OCI-LY1 (cell line): Measurements from ENCODE around the gene PBXIP1.

Source experiments
- H2AFZ ChIP-seq: fragments of 200-600 bp; sonication (generic), shearing (Covaris generic); 2 replicates; pipeline ENCODE4 v1.6.0; 2014; ENCODE audit warnings: antibody characterized with exemption, mild to moderate bottlenecking, low read length
- H3F3A ChIP-seq: fragments of 200-600 bp; sonication (generic), shearing (Covaris generic); 2 replicates; pipeline ENCODE4 v1.6.0; 2014; ENCODE audit warnings: mild to moderate bottlenecking, antibody characterized with exemption, low read length, moderate library complexity; ENCODE audit not compliant: insufficient read depth
- H3K27ac ChIP-seq: fragments of 200-600 bp; sonication (generic); 2 replicates; pipeline ENCODE4 v1.5.1; 2014; ENCODE audit warnings: low read length, mixed run types, mild to moderate bottlenecking, low read depth; ENCODE audit not compliant: poor library complexity, severe bottlenecking
- H3K27me3 ChIP-seq: fragments of 200-600 bp; sonication (generic); 2 replicates; pipeline ENCODE4 v1.6.0; 2014; ENCODE audit warnings: antibody characterized with exemption, mild to moderate bottlenecking, low read length, moderate library complexity; ENCODE audit not compliant: insufficient read depth
- H3K36me3 ChIP-seq: fragments of 200-600 bp; sonication (generic); 2 replicates; pipeline ENCODE4 v1.6.1; 2014; ENCODE audit warnings: mild to moderate bottlenecking, antibody characterized with exemption, low read length, moderate library complexity, mixed read lengths; ENCODE audit not compliant: insufficient read depth
- H3K4me1 ChIP-seq: fragments of 200-600 bp; sonication (generic); 2 replicates; pipeline ENCODE4 v1.5.1; 2014; ENCODE audit warnings: mild to moderate bottlenecking, low read length, moderate library complexity; ENCODE audit not compliant: insufficient read depth, severe bottlenecking
- H3K4me2 ChIP-seq: fragments of 200-600 bp; sonication (generic), shearing (Covaris generic); 2 replicates; pipeline ENCODE4 v1.6.1; 2014; ENCODE audit warnings: low read length
- H3K4me3 ChIP-seq: fragments of 200-600 bp; sonication (generic); 2 replicates; pipeline ENCODE4 v1.5.1; 2014; ENCODE audit warnings: low read length, low read depth, mild to moderate bottlenecking, mixed read lengths; ENCODE audit not compliant: poor library complexity, severe bottlenecking
- H3K79me2 ChIP-seq: fragments of 200-600 bp; shearing (Covaris generic); 2 replicates; pipeline ENCODE4 v1.6.1; 2016; ENCODE audit warnings: mixed run types, low read length, mixed read lengths; ENCODE audit not compliant: insufficient read depth
- H3K9ac ChIP-seq: fragments of 200-600 bp; sonication (generic), shearing (Covaris generic); 2 replicates; pipeline ENCODE4 v1.6.1; 2014; ENCODE audit warnings: mild to moderate bottlenecking, low read length, mixed read lengths
- H3K9me2 ChIP-seq: fragments of 200-600 bp; sonication (generic), shearing (Covaris generic); 2 replicates; pipeline ENCODE4 v1.6.1; 2014; ENCODE audit warnings: low read depth, mild to moderate bottlenecking, low read length, mixed read lengths
- H3K9me3 ChIP-seq: fragments of 200-600 bp; shearing (Covaris generic); 2 replicates; pipeline ENCODE4 v1.6.1; 2014; ENCODE audit warnings: low read length, mixed read lengths
- H4K20me1 ChIP-seq: fragments of 200-600 bp; sonication (generic), shearing (Covaris generic); 2 replicates; pipeline ENCODE4 v1.6.0; 2016; ENCODE audit warnings: mild to moderate bottlenecking, low read length; ENCODE audit not compliant: insufficient read depth
- CTCF ChIP-seq: fragments of 200-600 bp; sonication (generic), shearing (Covaris generic); IDR thresholded peaks from 2 replicates; pipeline ENCODE4 v1.5.1; 2017; ENCODE audit warnings: mild to moderate bottlenecking, antibody characterized with exemption, low read length, moderate library complexity, mixed read lengths
- EZH2 ChIP-seq: fragments of 200-600 bp; sonication (generic), shearing (Covaris generic); IDR thresholded peaks from 2 replicates; pipeline ENCODE4 v1.8.0; 2017; ENCODE audit warnings: borderline replicate concordance, mixed run types, mild to moderate bottlenecking, antibody characterized with exemption, low read length, moderate library complexity, mixed read lengths

The PBXIP1 gene

GRCh38 chr1:154923695-154924094, 32.2 kb downstream of the PBXIP1 start:
- no peak overlapping the region for H3K27ac ChIP-seq
- H3K79me2 ChIP-seq: no peaks in the 10 kb centered on the region
- no peaks in the 10 kb centered on the region for H3K4me1 ChIP-seq
- TF ChIP-seq EZH2 (no peak), CTCF (no peak)
- no peaks in the 10 kb centered on the region for H4K20me1 ChIP-seq
- no peak overlapping the region for H3K4me2 ChIP-seq
- no peaks in the 10 kb centered on the region for H3K9me2 ChIP-seq
- peaks cover 68% of the 10 kb centered on the region for H3K36me3 ChIP-seq
- H3K4me3 ChIP-seq: no peak overlapping the region
- no peaks in the 10 kb centered on the region for H3F3A ChIP-seq
- H3K9ac ChIP-seq: no peak overlapping the region
- no peaks in the 10 kb centered on the region for H3K9me3 ChIP-seq
- H3K27me3 ChIP-seq: no peaks in the 10 kb centered on the region
- no peak overlapping the region for H2AFZ ChIP-seq

- Histone ChIP-seq H3K4me3 (no peak overlapping the region), H3K4me1 (no peaks in the 10 kb centered on the region), H3K79me2 (no peaks in the 10 kb centered on the region), H3K27ac (no peak overlapping the region), H3K27me3 (no peaks in the 10 kb centered on the region), H3K9me3 (no peaks in the 10 kb centered on the region), H2AFZ (no peak overlapping the region), H3K9ac (no peak overlapping the region), H3K4me2 (no peak overlapping the region), H3K36me3 (peaks cover 16% of the 10 kb centered on the region), H4K20me1 (no peaks in the 10 kb centered on the region), H3K9me2 (no peaks in the 10 kb centered on the region), H3F3A (no peaks in the 10 kb centered on the region)
- TF ChIP-seq EZH2: no peak
- TF ChIP-seq CTCF: no peak
Observed at GRCh38 chr1:154913273-154913672, 42.6 kb downstream of the PBXIP1 start.

DNA sequence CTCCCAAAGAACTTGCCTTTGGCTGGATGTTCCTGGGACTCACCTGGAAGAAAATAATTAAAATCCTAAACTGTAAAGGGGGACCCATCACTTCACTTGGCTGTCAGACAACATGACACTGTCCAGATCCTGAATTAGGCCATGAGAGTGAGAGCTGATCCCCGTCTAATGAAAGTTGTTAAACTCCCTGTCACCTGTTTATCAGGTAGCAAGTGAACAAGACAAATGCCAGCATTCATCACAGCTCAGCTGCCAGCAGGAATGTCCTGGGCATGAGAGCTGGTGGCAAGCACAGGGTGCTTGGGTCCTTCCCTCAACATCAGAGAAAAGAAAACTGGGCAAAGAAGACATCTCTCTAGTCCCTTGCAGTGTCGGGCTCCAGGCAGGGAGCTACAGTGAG, 43.1 kb downstream of the PBXIP1 start:
- H3K9me2 ChIP-seq: no peaks in the 10 kb centered on the region
- no peak overlapping the region for H3K4me2 ChIP-seq
- H3K27ac ChIP-seq: no peak overlapping the region
- H3F3A ChIP-seq: no peaks in the 10 kb centered on the region
- H3K4me3 ChIP-seq: no peak overlapping the region
- no peaks in the 10 kb centered on the region for H3K79me2 ChIP-seq
- H4K20me1 ChIP-seq: no peaks in the 10 kb centered on the region
- TF ChIP-seq CTCF (no peak), EZH2 (no peak)
- peaks cover 16% of the 10 kb centered on the region for H3K36me3 ChIP-seq
- no peaks in the 10 kb centered on the region for H3K27me3 ChIP-seq
- no peaks in the 10 kb centered on the region for H3K4me1 ChIP-seq
- no peak overlapping the region for H2AFZ ChIP-seq
- no peaks in the 10 kb centered on the region for H3K9me3 ChIP-seq
- no peak overlapping the region for H3K9ac ChIP-seq
